Muscle of back (tissue), 11 donors: ENCODE results near the gene DDR2. TPM values are rescaled to one million over a fixed set of nuclear protein-coding genes. Genes with fewer than 3 reads are reported as not detected.
A peak's percentile ranks its signal among the peaks of the same experiment; 100 is the strongest.

ENCODE experiments used
- DNase-seq, 3 donors: peaks; one replicate each; pipeline versions ENCODE4 v3.0.0 to v3.0.0-alpha.2; 2013
- polyA plus RNA-seq, 10 donors: library from polyadenylated mRNA; unstranded; fragments of 120-200 nt; gene quantifications; one replicate each; pipeline ENCODE4 v1.2.1, GENCODE V29; 2013; ENCODE audit not compliant: insufficient read length in 10 of 10

DDR2 gene
- polyA plus RNA-seq, 10 donors = 44.9 to 60.7 (median 52.3) TPM

GRCh38 chr1:162670928-162671663 is 38.8 kb downstream of the DDR2 start:
- DNase-seq = peak in 1 of 3 donors; percentile 56

- no peak for DNase-seq
Measured at GRCh38 chr1:162671664-162672410, 39.6 kb downstream of the DDR2 start.

GRCh38 chr1:162672622-162673260 is 40.5 kb downstream of the DDR2 start:
- DNase-seq = no peak

- no peak for DNase-seq
Measured at GRCh38 chr1:162674034-162674608, 41.9 kb downstream of the DDR2 start.

- DNase-seq = no peak
Measured at GRCh38 chr1:162676087-162676486, 43.8 kb downstream of the DDR2 start.

GRCh38 chr1:162676750-162677149 is 44.5 kb downstream of the DDR2 start:
- peak in 2 of 3 donors; percentile 51 to 71 for DNase-seq

GRCh38 chr1:162677607-162678371 is 45.5 kb downstream of the DDR2 start:
- DNase-seq = no peak

GRCh38 chr1:162678439-162678838 is 46.2 kb downstream of the DDR2 start:
- DNase-seq = no peak

GRCh38 chr1:162679298-162679697 is 47.0 kb downstream of the DDR2 start:
- DNase-seq = no peak

- DNase-seq = no peak
Measured at GRCh38 chr1:162680419-162681121, 48.3 kb downstream of the DDR2 start.

- DNase-seq = no peak
Measured at GRCh38 chr1:162681122-162681436, 48.8 kb downstream of the DDR2 start.

GRCh38 chr1:162682013-162682419 is 49.8 kb downstream of the DDR2 start:
- DNase-seq = no peak

- no peak for DNase-seq
Measured at GRCh38 chr1:162687870-162688269, 55.6 kb downstream of the DDR2 start.

- DNase-seq = no peak
Measured at GRCh38 chr1:162688521-162688920, 56.3 kb downstream of the DDR2 start.

GRCh38 chr1:162688931-162689330 is 56.7 kb downstream of the DDR2 start:
- DNase-seq = no peak

- DNase-seq = no peak
Measured at GRCh38 chr1:162689745-162690671, 57.7 kb downstream of the DDR2 start.

- DNase-seq = peak in 1 of 3 donors; percentile 89
Measured at GRCh38 chr1:162690672-162691434, 58.6 kb downstream of the DDR2 start.

GRCh38 chr1:162691999-162692575 is 59.8 kb downstream of the DDR2 start:
- DNase-seq = no peak

- DNase-seq = no peak
Measured at GRCh38 chr1:162694911-162695310, 62.6 kb downstream of the DDR2 start.
